NT2/D1 (cell line): ENCODE measurements around the gene SLC35E2B.

Experiments
- DNase-seq: peaks from one replicate; pipeline ENCODE4 v3.0.0-alpha.2; 2011; ENCODE audit warnings: low read depth, low spot score
- H3K27me3 ChIP-seq: 2 replicates; pipeline ENCODE4 v1.6.0; 2011; ENCODE audit warnings: mild to moderate bottlenecking; ENCODE audit not compliant: insufficient read length, insufficient read depth
- H3K36me3 ChIP-seq: 2 replicates; pipeline ENCODE4 v1.6.1; 2011; ENCODE audit warnings: mild to moderate bottlenecking, low read length, mixed read lengths; ENCODE audit not compliant: insufficient read depth, insufficient read length
- H3K4me1 ChIP-seq: 2 replicates; pipeline ENCODE4 v1.5.1; 2011; ENCODE audit not compliant: insufficient read depth, insufficient read length
- H3K4me3 ChIP-seq: 2 replicates; pipeline ENCODE4 v1.5.1; 2011; ENCODE audit warnings: low read depth; ENCODE audit not compliant: insufficient read length
- H3K9ac ChIP-seq: 2 replicates; pipeline ENCODE4 v1.6.0; 2011; ENCODE audit warnings: low read depth; ENCODE audit not compliant: insufficient read length
- H3K9me3 ChIP-seq: 2 replicates; pipeline ENCODE4 v1.5.1; 2011; ENCODE audit warnings: mild to moderate bottlenecking, low read length; ENCODE audit not compliant: insufficient read depth
- SUZ12 ChIP-seq: IDR thresholded peaks from 2 replicates; pipeline ENCODE4 v1.6.1; 2011; ENCODE audit not compliant: insufficient read length, insufficient read depth; ENCODE audit errors: extremely low read depth
- YY1 ChIP-seq: IDR thresholded peaks from 2 replicates; pipeline ENCODE4 v1.6.1; 2011; ENCODE audit not compliant: insufficient read length, insufficient read depth
- ZNF274 ChIP-seq: IDR thresholded peaks from 2 replicates; pipeline ENCODE4 v1.6.1; 2011; ENCODE audit warnings: mild to moderate bottlenecking, low read depth, low read length

SLC35E2B gene

GRCh38 chr1:1615256-1616044, 77.1 kb downstream of the SLC35E2B start, which contains the start of gene MIB2:
TSS of gene MIB2 (plus strand) at chr1:1615500. CDS start at chr1:1623453, 7,953 bp downstream.
- Histone ChIP-seq H3K9me3 (no peaks in the 10 kb centered on the region), H3K9ac (peak within 1 kb of the TSS; percentile 99), H3K36me3 (peaks cover 22% of the 10 kb centered on the region), H3K27me3 (peaks cover 7% of the 10 kb centered on the region), H3K4me1 (peaks cover 13% of the 10 kb centered on the region), H3K4me3 (peak within 1 kb of the TSS; percentile 95)
- DNase-seq = peak; percentile 90
- TF ChIP-seq SUZ12 (no peak), YY1 (no peak), ZNF274 (no peak)

DNA sequence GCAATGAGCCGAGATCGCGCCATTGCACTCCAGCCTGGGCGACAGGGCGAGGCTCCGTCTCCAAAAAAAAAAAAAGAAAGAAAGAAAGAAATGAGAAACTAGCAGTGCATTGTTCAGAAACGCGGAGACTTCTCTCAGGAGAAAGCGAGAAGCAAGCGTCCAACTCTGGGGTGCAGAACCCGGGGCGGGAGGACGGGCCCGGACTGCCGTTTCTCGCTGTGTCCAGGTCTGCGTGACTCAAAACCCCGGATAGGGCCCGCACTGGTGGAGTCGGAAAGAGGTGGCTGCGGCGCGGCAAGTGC, 77.7 kb downstream of the SLC35E2B start:
- Histone ChIP-seq H3K36me3 (peaks cover 22% of the 10 kb centered on the region), H3K27me3 (peaks cover 7% of the 10 kb centered on the region), H3K4me1 (peaks cover 10% of the 10 kb centered on the region), H3K9me3 (no peaks in the 10 kb centered on the region), H3K9ac (peak overlapping the region; percentile 85), H3K4me3 (peak overlapping the region; percentile 95)
- TF ChIP-seq YY1 (no peak), SUZ12 (no peak), ZNF274 (no peak)
- DNase-seq = no peak

DNA sequence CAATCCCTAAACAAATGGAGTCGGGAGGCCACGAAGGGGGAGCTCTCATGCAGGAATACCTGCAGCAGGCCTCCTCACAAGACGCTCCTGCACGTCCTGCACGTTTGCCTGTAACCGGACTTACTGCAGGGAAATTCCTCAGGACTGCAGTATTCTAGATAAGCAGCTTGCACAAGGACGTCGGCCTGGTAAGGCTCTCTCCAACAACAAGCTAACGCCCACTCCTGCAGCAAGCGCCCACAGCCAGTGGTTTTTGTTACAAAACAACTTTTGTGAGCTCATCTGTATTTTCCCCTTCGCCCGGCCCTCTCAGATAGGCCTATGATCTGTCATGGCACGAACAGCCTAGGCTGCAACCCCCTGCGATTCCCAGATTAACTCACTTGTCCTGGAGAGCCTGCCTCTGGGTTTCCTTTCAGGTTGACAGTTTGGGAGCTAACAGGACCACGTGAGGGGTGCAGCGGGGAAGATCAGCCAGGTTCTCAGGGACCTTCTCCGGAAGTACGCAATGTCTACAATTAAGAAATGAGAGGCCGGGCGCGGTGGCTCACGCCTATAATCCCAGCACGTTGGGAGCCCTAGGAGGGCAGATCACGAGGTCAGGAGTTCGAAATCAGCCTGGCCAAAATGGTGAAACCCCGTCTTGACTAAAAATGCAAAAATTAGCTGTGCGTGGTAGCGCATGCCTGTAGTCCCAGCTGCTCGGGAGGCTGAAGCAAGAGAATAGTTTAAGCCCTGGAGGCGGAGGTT, 78.2 kb downstream of the SLC35E2B start:
- Histone ChIP-seq H3K4me3 (peak overlapping the region; percentile 95), H3K4me1 (peaks cover 9% of the 10 kb centered on the region), H3K9me3 (no peaks in the 10 kb centered on the region), H3K36me3 (peaks cover 22% of the 10 kb centered on the region), H3K27me3 (peaks cover 7% of the 10 kb centered on the region), H3K9ac (peak overlapping the region; percentile 85)
- TF ChIP-seq ZNF274 (no peak), SUZ12 (no peak), YY1 (no peak)
- DNase-seq = no peak

- Histone ChIP-seq H3K4me3 (no peak overlapping the region), H3K9me3 (no peaks in the 10 kb centered on the region), H3K36me3 (peaks cover 21% of the 10 kb centered on the region), H3K27me3 (peaks cover 7% of the 10 kb centered on the region), H3K9ac (no peak overlapping the region), H3K4me1 (peaks cover 9% of the 10 kb centered on the region)
- TF ChIP-seq ZNF274 (no peak), YY1 (no peak), SUZ12 (no peak)
- DNase-seq = no peak
Measured at GRCh38 chr1:1613509-1614082, 79.0 kb downstream of the SLC35E2B start.

- Histone ChIP-seq H3K36me3 (peaks cover 7% of the 10 kb centered on the region), H3K9me3 (no peaks in the 10 kb centered on the region)
Measured at GRCh38 chr1:1612104-1612400, 80.5 kb downstream of the SLC35E2B start.

DNA sequence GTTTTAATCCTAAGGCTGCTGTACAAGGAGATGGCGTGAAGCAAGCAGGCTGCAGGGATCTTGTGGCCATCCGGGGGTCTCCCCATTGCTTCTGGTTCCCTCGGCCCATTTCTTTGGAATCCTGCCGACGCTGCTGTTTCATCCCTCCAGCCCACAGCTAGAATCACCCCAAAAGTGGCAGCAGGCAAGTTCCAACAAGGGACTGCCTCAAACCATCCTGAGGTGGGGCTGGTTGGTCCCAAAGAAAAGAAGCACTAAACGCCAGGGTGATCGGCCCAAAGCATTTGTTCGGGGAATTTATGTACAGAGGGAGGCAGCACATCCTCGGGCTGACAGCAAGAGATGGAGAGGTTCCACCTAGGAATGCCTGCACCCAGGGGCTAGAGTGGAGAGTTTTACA, 81.8 kb downstream of the SLC35E2B start:
- Histone ChIP-seq H3K9ac (no peak overlapping the region), H3K4me3 (no peak overlapping the region), H3K36me3 (peaks cover 7% of the 10 kb centered on the region), H3K9me3 (no peaks in the 10 kb centered on the region), H3K4me1 (peaks cover 4% of the 10 kb centered on the region), H3K27me3 (no peaks in the 10 kb centered on the region)
- DNase-seq = no peak
- TF ChIP-seq YY1 (no peak), SUZ12 (no peak), ZNF274 (no peak)

More at GRCh38 chr1:1612104-1612400, 80.5 kb downstream of the SLC35E2B start:
- Histone ChIP-seq H3K4me3 (no peak overlapping the region), H3K27me3 (peaks cover 7% of the 10 kb centered on the region), H3K9ac (no peak overlapping the region), H3K4me1 (peaks cover 9% of the 10 kb centered on the region)
- no peak for TF ChIP-seq SUZ12
- DNase-seq = no peak

- Histone ChIP-seq H3K27me3 (no peaks in the 10 kb centered on the region), H3K9ac (no peak overlapping the region), H3K36me3 (peaks cover 7% of the 10 kb centered on the region), H3K4me1 (peaks cover 4% of the 10 kb centered on the region), H3K9me3 (no peaks in the 10 kb centered on the region), H3K4me3 (no peak overlapping the region)
- DNase-seq = no peak
- no peak for TF ChIP-seq ZNF274
- no peak for TF ChIP-seq SUZ12
- TF ChIP-seq YY1 = no peak
Measured at GRCh38 chr1:1609822-1610485, 82.6 kb downstream of the SLC35E2B start.
